WTC11 (cell line): ENCODE results near the gene TBL1XR1. TPM values are rescaled to one million over a fixed set of nuclear protein-coding genes. Genes with fewer than 3 reads are reported as not detected.

Experiments used
- ATAC-seq: fragments of 200-7000 bp; cut with Tn5 transposase; 2 replicates; pipeline ENCODE4 v1.10.0; 2021; ENCODE audit warnings: mild to moderate bottlenecking, moderate library complexity
- CTCF ChIA-PET: fragments of 300-600 bp; sonication (Branson Sonifier 250); formaldehyde crosslinking; loops from one replicate; lab custom pipeline; 2021; ENCODE audit warnings: antibody characterized with exemption; lab: Charles Lee
- POLR2A ChIA-PET: fragments of 350-600 bp; sonication (Branson Sonifier 250); formaldehyde crosslinking; loops from one replicate; lab custom pipeline; 2021; ENCODE audit warnings: antibody characterized with exemption; lab: Charles Lee
- DNase-seq: peaks from one replicate; pipeline ENCODE4 v3.0.0; 2021; ENCODE audit warnings: low spot score
- H3K27ac Mint-ChIP-seq: 2 replicates; pipeline ENCODE4 v1.8.0; 2021; ENCODE audit warnings: mixed read lengths
- H3K27me3 Mint-ChIP-seq: 2 replicates; pipeline ENCODE4 v1.8.0; 2021; ENCODE audit warnings: low read depth, mild to moderate bottlenecking, moderate library complexity, mixed read lengths
- H3K36me3 Mint-ChIP-seq: 2 replicates; pipeline ENCODE4 v1.8.0; 2021; ENCODE audit warnings: mixed read lengths
- H3K4me1 Mint-ChIP-seq: 2 replicates; pipeline ENCODE4 v1.8.0; 2022; ENCODE audit warnings: mixed read lengths
- H3K4me3 Mint-ChIP-seq: 2 replicates; pipeline ENCODE4 v1.8.0; 2021; ENCODE audit warnings: mild to moderate bottlenecking, moderate library complexity, mixed read lengths
- H3K9me3 Mint-ChIP-seq: 2 replicates; pipeline ENCODE4 v1.8.0; 2021; ENCODE audit warnings: mixed read lengths
- AR ChIP-seq: fragments of 250-450 bp; sonication (Bioruptor Pico); IDR thresholded peaks from 2 replicates; pipeline ENCODE4 v1.9.0; 2021; ENCODE audit warnings: mild to moderate bottlenecking
- CBFB ChIP-seq: sonication (generic); formaldehyde crosslinking; IDR thresholded peaks from 2 replicates; pipeline ENCODE4 v1.8.1; 2022; ENCODE audit warnings: mild to moderate bottlenecking, low read depth, missing genetic modification reagents
- CREB1 ChIP-seq: sonication (generic); formaldehyde crosslinking; IDR thresholded peaks from 2 replicates; pipeline ENCODE4 v1.8.0; 2023; ENCODE audit warnings: mild to moderate bottlenecking, missing genetic modification reagents
- E2F5 ChIP-seq: sonication (generic); formaldehyde crosslinking; IDR thresholded peaks from 2 replicates; pipeline ENCODE4 v1.8.1; 2022; ENCODE audit warnings: mild to moderate bottlenecking, moderate library complexity, missing genetic modification reagents
- ERG ChIP-seq: fragments of 250-450 bp; sonication (Bioruptor Pico); IDR thresholded peaks from 2 replicates; pipeline ENCODE4 v1.8.0; 2021; ENCODE audit warnings: mild to moderate bottlenecking
- FOXK1 ChIP-seq: sonication (generic); formaldehyde crosslinking; IDR thresholded peaks from 2 replicates; pipeline ENCODE4 v1.8.0; 2022; ENCODE audit warnings: mild to moderate bottlenecking, moderate library complexity, missing genetic modification reagents
- FOXP1 ChIP-seq: sonication (generic); formaldehyde crosslinking; IDR thresholded peaks from 2 replicates; pipeline ENCODE4 v1.8.0; 2022; ENCODE audit warnings: missing genetic modification reagents, mild to moderate bottlenecking, moderate library complexity, borderline replicate concordance
- HMGA2 ChIP-seq: fragments of 250-450 bp; sonication (Bioruptor Pico); IDR thresholded peaks from 2 replicates; pipeline ENCODE4 v1.4.0; 2021; ENCODE audit warnings: mild to moderate bottlenecking, moderate library complexity
- JUN ChIP-seq: sonication (generic); formaldehyde crosslinking; IDR thresholded peaks from 2 replicates; pipeline ENCODE4 v1.8.0; 2023; ENCODE audit warnings: mild to moderate bottlenecking, missing genetic modification reagents
- MAX ChIP-seq: sonication (generic); formaldehyde crosslinking; IDR thresholded peaks from 2 replicates; pipeline ENCODE4 v1.8.0; 2022; ENCODE audit warnings: mild to moderate bottlenecking, missing genetic modification reagents
- NR1H2 ChIP-seq: sonication (generic); formaldehyde crosslinking; IDR thresholded peaks from 2 replicates; pipeline ENCODE4 v1.9.0; 2021; ENCODE audit warnings: mild to moderate bottlenecking, moderate library complexity, missing genetic modification reagents
- NR2C2 ChIP-seq: sonication (generic); formaldehyde crosslinking; IDR thresholded peaks from 2 replicates; pipeline ENCODE4 v1.8.0; 2022; ENCODE audit warnings: mild to moderate bottlenecking, missing genetic modification reagents
- SMAD3 ChIP-seq: sonication (generic); formaldehyde crosslinking; IDR thresholded peaks from 2 replicates; pipeline ENCODE4 v1.8.0; 2022; ENCODE audit warnings: missing genetic modification reagents, mild to moderate bottlenecking, borderline replicate concordance
- SOX15 ChIP-seq: fragments of 250-450 bp; sonication (Bioruptor Pico); IDR thresholded peaks from 2 replicates; pipeline ENCODE4 v1.9.0; 2021; ENCODE audit warnings: mild to moderate bottlenecking
- SP1 ChIP-seq: sonication (generic); formaldehyde crosslinking; conservative IDR thresholded peaks from 2 replicates; pipeline ENCODE4 v1.8.1; 2022; ENCODE audit warnings: missing genetic modification reagents
- TP53 ChIP-seq: sonication (generic); formaldehyde crosslinking; IDR thresholded peaks from 2 replicates; pipeline ENCODE4 v1.8.1; 2023; ENCODE audit warnings: mild to moderate bottlenecking, missing genetic modification reagents
- USF1 ChIP-seq: sonication (generic); formaldehyde crosslinking; IDR thresholded peaks from 2 replicates; pipeline ENCODE4 v1.8.0; 2022; ENCODE audit warnings: mild to moderate bottlenecking, missing genetic modification reagents
- ZNF138 ChIP-seq: sonication (generic); formaldehyde crosslinking; conservative IDR thresholded peaks from 2 replicates; pipeline ENCODE4 v1.8.1; 2022; ENCODE audit warnings: mild to moderate bottlenecking, moderate library complexity, missing genetic modification reagents
- ZNF317 ChIP-seq: sonication (generic); formaldehyde crosslinking; IDR thresholded peaks from 2 replicates; pipeline ENCODE4 v1.8.1; 2023; ENCODE audit warnings: low read depth, mild to moderate bottlenecking, moderate library complexity, missing genetic modification reagents, borderline replicate concordance
- ZNF532 ChIP-seq: fragments of 250-450 bp; sonication (Bioruptor Pico); IDR thresholded peaks from 2 replicates; pipeline ENCODE4 v1.9.0; 2021; ENCODE audit warnings: mild to moderate bottlenecking, borderline replicate concordance
- total RNA-seq: library from RNA; stranded (reverse); gene quantifications from 3 replicates; pipeline ENCODE4 v1.2.3, GENCODE V29; 2021

The TBL1XR1 gene
- total RNA-seq, 1 experiment from 2014 or later, result 148 TPM

GRCh38 chr3:177123822-177124221 is 73.5 kb downstream of the TBL1XR1 start:
- ATAC-seq, result no peak
- peaks cover 87% of the 10 kb centered on the region for H3K4me1 Mint-ChIP-seq
- POLR2A ChIA-PET, result interaction anchor here (0.5 kb wide), 1 partner anchor 522 kb away, joined by 3 read pairs; no protein-coding TSS in a partner anchor
- CTCF ChIA-PET, result no interaction called here
- peak overlapping the region; percentile 61 for H3K27ac Mint-ChIP-seq
- TF ChIP-seq CREB1, result no peak
- TF ChIP-seq FOXP1 (CRISPR knock-in tag), result no peak
- no peak for TF ChIP-seq SP1 (CRISPR knock-in tag)
- no peak for TF ChIP-seq MAX (CRISPR knock-in tag)
- no peak for TF ChIP-seq NR2C2 (CRISPR knock-in tag)
- TF ChIP-seq ZNF317 (CRISPR knock-in tag), result no peak
- TF ChIP-seq HMGA2 (CRISPR knock-in tag), result no peak
- no peak for TF ChIP-seq ZNF532 (CRISPR knock-in tag)
- no peak for TF ChIP-seq SMAD3 (CRISPR knock-in tag)
- TF ChIP-seq TP53 (CRISPR knock-in tag), result no peak
- TF ChIP-seq ZNF138 (CRISPR knock-in tag), result no peak
- no peak for TF ChIP-seq JUN
- TF ChIP-seq ERG (CRISPR knock-in tag), result no peak
- TF ChIP-seq E2F5, result no peak
- no peak for TF ChIP-seq FOXK1 (CRISPR knock-in tag)
- no peak for TF ChIP-seq USF1 (CRISPR knock-in tag)
- TF ChIP-seq CBFB (CRISPR knock-in tag), result no peak
- no peak for TF ChIP-seq NR1H2 (CRISPR knock-in tag)
- TF ChIP-seq SOX15 (CRISPR knock-in tag), result no peak
- no peak for TF ChIP-seq AR (CRISPR knock-in tag)
- H3K4me3 Mint-ChIP-seq, result no peak overlapping the region
- no peak for DNase-seq
- H3K36me3 Mint-ChIP-seq, result no peaks in the 10 kb centered on the region
- H3K27me3 Mint-ChIP-seq, result no peaks in the 10 kb centered on the region
- H3K9me3 Mint-ChIP-seq, result no peaks in the 10 kb centered on the region
